Activated CD4-positive, alpha-beta T cell treated with anti-CD3 and anti-CD28 coated beads, Interleukin-2, amount 50 U/mL, for 16 hours (primary cell): Measurements from ENCODE around the gene LMNA.
"Not testable (repeated sequence)": the region's sequence is repeated elsewhere in the genome, so short reads cannot be mapped to it uniquely, and the experiment has no call there.

Experiments
- DNase-seq: peaks from one replicate; pipeline ENCODE4 v3.0.0-alpha.2; 2020

LMNA gene

DNA sequence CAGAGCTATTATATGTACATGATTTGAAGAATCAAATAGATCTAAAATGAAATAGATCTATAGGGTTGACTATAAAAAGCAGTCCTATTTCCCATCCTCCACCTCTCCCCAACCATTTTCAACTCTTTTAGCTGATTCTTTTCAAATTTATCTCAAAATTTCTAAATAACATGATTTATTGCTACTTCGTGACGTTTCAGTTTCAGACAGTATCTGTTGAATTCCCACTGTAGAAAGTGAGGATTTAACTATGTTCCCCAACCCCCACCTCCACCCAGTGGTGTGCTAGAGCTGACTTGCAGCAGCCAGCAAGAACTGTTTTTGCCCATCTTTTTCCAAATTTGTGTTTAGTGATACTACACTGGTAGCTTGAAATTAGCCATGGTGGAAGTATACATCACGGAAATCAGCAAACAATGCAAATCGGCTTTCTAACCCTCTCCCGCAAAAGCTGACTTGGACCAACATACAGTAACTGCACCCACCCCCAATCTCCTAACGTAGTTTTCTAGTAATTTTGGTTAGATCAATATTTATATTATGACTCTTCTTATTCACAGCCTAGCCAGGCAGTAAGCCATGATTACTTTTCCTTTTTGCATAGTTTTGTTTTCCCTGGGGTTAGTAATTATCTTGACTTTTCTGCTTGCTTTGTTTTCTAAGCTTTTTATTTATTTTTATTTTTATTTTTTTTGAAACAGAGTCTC, 49.8 kb downstream of the LMNA start:
- DNase-seq: no peak

DNA sequence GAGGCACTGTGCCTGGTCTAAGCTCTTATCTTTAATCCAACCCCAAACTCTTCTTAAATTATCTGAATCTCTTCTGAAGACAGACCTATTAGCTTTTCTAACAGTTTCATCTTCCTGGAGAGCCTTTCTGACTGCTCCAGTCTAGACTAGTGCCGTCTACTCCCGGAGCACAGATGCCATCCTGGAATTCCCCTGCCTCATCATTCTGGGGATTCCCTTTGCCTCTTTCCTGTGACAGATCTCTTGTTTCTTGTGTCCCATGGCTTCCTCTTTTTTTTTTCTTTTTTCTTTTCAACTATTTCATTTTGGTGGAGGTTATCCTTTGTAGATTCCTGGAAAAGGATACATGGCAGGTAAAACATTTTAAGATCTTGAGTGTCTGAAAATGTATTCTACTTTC, 50.6 kb downstream of the LMNA start:
- no peak for DNase-seq

DNA sequence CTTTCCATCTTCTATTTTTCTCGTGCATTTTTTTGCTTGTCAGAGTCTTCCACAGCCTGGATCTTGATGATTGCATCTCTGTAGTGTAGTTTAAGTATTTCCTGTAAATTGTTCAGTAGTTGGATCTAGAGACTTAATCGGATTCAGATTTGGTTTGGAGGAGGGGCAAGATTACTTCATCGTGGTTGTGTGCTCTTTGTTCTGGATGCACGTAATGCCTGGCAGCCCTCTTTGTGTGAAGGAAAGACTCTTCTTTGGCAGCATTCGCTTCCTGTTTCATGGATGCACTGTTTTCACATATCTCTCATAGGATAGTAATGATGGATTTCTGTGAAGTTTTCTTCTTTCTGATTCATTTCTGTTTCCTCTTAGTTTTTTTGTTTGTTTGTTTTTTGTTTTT, 53.0 kb downstream of the LMNA start:
- DNase-seq: no peak

DNA sequence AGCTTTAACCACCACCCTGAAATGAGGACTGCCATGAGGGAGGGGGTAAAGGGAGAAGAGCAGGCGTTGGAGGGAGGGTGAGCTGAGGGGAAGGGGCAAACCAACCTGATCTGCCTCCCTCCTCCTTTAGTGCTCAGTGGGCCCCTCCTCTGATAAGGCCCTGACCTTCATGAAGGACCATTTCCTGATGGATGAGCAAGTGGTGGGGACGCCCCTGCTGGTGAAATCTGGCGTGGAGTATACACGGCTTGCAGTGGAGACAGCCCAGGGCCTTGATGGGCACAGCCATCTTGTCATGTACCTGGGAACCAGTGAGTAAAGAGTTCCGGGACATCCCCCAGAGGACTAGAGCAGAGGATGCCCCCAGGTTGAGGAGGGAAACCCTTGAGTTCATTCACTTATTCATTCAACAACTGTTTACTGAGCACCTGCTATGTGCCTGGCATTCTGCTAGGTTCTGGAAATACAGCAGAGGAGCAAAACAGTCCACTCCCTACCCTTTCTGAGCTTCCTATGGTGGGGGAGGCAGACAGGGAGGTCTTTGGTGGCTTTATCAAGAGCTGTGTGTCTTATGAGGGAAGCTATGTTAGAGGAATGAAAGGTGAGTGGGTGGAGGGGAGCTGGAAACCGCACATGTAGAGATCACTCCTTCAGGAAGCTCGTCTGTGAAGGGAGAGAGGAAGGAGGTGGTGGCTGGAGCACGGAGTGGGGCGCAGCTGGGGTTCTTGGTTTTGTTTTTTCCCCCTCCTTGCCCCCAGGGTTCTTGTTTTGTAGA, 58.4 kb downstream of the LMNA start:
- DNase-seq: no peak

DNA sequence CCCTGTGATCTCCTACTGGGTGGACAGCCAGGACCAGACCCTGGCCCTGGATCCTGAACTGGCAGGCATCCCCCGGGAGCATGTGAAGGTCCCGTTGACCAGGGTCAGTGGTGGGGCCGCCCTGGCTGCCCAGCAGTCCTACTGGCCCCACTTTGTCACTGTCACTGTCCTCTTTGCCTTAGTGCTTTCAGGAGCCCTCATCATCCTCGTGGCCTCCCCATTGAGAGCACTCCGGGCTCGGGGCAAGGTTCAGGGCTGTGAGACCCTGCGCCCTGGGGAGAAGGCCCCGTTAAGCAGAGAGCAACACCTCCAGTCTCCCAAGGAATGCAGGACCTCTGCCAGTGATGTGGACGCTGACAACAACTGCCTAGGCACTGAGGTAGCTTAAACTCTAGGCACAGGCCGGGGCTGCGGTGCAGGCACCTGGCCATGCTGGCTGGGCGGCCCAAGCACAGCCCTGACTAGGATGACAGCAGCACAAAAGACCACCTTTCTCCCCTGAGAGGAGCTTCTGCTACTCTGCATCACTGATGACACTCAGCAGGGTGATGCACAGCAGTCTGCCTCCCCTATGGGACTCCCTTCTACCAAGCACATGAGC, 62.2 kb downstream of the LMNA start:
- DNase-seq: no peak

DNA sequence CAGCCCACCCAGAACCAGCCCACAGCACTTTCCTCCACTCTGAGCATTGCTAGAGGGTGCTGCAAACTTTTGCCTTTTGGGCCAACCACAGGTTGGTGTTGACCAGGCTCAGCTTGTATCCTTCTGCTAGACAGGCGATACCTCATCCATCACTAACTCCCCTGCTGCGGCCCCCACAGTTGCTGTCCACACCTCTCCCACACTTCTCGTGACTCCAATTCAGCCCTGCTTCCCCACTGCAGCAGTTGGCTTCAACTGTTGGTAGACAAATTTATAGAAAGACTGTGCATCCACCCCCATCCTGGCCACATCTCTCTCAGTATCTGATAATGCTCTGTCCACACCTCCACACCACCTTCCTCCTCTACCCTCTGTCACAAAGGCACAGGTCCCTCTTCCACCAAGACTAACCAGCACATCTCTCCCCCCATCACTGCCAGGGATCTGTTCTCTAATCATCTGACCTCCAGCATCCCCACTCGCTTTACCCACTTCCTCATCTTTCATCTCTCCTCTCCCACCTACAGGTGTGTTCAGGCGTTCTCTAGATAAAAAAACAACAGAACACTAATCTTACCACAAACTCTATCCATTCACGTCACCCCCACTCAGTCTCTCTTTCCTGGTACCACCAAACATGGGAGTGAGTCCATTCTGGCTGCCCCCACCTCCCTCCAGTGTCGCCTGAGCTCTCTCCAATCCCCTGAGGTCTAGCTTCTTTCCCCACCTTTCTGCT, 63.6 kb downstream of the LMNA start:
- no peak for DNase-seq

DNA sequence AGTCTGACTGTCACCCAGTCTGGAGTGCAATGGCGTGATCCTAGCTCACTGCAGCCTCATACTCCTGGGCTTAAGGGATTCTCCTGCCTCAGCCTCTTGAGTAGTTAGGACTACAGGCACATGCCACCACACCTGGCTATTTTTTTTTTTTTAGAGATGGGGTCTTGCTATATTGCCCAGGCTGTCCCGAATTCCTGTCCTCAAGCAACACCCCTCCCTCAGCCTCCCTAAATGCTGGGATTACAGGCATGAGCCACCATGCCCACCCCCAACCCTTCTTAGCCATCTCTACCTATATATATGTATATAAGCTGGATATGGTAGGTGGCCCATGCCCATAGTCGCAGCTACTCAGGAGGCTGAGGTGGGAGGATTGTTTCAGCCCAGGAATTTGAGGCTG, 66.0 kb downstream of the LMNA start:
- DNase-seq: no peak

DNA sequence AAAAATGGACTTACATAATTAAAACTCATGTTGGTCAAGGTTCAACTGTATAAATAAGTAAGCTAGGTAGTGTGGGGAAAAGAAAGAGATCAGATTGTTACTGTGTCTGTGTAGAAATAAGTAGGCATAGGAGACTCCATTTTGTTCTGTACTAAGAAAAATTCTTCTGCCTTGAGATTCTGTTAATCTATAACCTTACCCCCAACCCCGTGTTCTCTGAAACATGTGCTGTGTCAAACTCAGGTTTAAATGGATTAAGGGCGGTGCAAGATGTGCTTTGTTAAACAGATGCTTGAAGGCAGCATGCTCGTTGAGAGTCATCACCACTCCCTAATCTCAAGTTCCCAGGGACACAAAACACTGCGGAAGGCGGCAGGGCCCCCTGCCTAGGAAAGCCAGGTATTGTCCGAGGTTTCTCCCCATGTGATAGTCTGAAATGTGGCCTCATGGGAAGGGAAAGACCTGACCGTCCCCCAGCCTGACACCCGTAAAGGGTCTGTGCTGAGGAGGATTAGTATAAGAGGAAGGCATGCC, 66.9 kb downstream of the LMNA start:
- not testable (repeated sequence) for DNase-seq

DNA sequence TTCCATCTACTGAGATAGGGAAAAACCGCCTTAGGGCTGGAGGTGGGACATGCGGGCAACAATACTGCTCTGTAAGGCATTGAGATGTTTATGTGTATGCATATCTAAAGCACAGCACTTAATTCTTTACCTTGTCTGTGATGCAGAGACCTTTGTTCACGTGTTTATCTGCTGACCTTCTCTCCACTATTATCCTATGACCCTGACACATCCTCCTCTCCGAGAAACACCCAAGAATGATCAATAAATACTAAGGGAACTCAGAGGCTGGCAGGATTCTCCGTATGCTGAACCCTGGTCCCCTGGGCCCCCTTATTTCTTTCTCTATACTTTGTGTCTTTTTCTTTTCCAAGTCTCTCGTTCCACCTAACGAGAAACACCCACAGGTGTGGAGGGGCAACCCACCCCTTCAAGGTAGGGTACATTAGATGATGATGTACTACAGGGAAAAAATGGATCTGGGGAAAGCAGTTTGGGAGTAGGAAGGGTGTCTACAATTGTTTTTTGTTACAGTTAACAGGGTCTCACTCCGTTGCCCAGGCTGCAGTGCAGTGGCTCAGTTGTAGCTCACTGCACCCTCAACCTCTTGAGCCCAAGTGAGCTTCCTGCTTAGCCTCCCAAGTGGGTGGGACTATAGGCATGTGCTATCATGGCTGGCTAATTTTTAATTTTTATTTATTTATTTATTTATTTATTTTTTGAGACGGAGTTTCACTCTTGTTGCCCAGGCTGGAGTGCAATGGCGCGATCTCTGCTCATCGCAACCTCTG, 67.7 kb downstream of the LMNA start:
- not testable (repeated sequence) for DNase-seq

DNA sequence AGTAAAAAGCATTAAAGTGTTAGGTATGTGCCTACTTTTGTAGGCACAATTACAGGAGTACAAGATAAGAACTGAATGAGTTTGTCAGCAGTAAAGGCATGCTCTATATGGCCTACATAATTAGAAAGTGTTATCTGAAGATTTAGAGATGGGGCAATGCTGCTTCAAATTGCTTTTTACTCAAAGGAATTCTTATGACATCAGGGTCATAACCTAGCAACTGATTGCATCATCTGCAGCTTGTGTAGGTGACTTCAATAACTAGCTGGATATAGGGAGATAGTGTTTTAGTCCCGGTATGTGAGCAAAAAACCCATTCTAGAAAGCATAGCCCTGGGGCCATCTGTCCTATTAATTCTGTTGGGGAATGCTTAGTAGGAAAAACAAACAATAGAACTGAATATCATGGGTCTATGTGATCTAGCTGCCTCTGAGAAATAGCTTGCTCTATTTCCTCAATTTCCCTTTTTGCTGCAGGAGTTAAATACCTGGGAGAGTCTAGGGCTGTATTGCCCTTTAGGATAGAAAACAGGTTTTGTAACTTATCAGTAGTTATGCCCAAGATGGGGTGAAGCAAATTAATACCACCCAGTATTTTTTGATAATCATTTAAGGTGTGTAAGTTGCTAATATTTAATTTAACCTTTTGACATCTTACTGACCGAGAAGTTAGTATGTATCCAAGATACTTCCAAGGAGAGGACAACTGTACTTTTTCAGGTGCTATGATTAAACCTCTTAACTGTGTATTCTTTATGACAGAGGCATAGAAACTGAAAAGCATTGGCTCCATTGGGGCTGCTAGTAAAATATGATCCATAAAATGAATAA, 72.1 kb downstream of the LMNA start:
- not testable (repeated sequence) for DNase-seq
